Activated CD8-positive, alpha-beta T cell treated with anti-CD3 and anti-CD28 coated beads for 36 hours (primary cell): ENCODE data around the gene MIEN1. TPM values are rescaled to one million over a fixed set of nuclear protein-coding genes. Genes with fewer than 3 reads are reported as not detected.

ENCODE experiments used
- ATAC-seq: fragments of 200-7000 bp; cut with Tn5 transposase; one replicate; pipeline ENCODE4 v1.10.0; 2021; ENCODE audit warnings: mild to moderate bottlenecking, moderate library complexity
- CTCF ChIA-PET: fragments of 350-600 bp; sonication (Branson Sonifier 250); formaldehyde crosslinking; loops from one replicate; lab custom pipeline; 2021; ENCODE audit warnings: antibody characterized with exemption; lab: Charles Lee
- POLR2A ChIA-PET: fragments of 350-600 bp; sonication (Branson Sonifier 250); formaldehyde crosslinking; loops from one replicate; lab custom pipeline; 2021; ENCODE audit warnings: antibody characterized with exemption; lab: Charles Lee
- DNase-seq: peaks from one replicate; pipeline ENCODE4 v3.0.0-alpha.2; 2020
- H3K27ac Mint-ChIP-seq: one replicate; pipeline ENCODE4 v1.8.0; 2021; ENCODE audit warnings: mild to moderate bottlenecking, mixed read lengths
- H3K27me3 Mint-ChIP-seq: one replicate; pipeline ENCODE4 v1.8.0; 2021; ENCODE audit warnings: mixed read lengths
- H3K36me3 Mint-ChIP-seq: one replicate; pipeline ENCODE4 v1.8.0; 2021; ENCODE audit warnings: low read depth, mixed read lengths
- H3K4me1 Mint-ChIP-seq: one replicate; pipeline ENCODE4 v1.8.0; 2021; ENCODE audit warnings: low read depth, mixed read lengths
- H3K4me3 Mint-ChIP-seq: one replicate; pipeline ENCODE4 v1.8.0; 2021; ENCODE audit warnings: mild to moderate bottlenecking, moderate library complexity, mixed read lengths
- H3K9me3 Mint-ChIP-seq: one replicate; pipeline ENCODE4 v1.8.0; 2021; ENCODE audit warnings: mixed read lengths
- intact Hi-C: fragments of 100-400 bp; cut with micrococcal nuclease; formaldehyde crosslinking; loops from one replicate; pipeline ENCODE4 v1.10.0; 2022
- total RNA-seq, 2 experiments: library from RNA; stranded (reverse); gene quantifications; one replicate each; pipeline ENCODE4 v1.2.3, GENCODE V29; 2021
- TF ChIP-seq, protein P1 (sequence below): fragments of 200-600 bp; IDR thresholded peaks from one replicate; pipeline ENCODE4 v1.8.0; 2022; ENCODE audit warnings: antibody characterized with exemption, mild to moderate bottlenecking

MIEN1 gene
- total RNA-seq, 2 experiments from 2014 or later, result 32.5 to 34.0 TPM

DNA sequence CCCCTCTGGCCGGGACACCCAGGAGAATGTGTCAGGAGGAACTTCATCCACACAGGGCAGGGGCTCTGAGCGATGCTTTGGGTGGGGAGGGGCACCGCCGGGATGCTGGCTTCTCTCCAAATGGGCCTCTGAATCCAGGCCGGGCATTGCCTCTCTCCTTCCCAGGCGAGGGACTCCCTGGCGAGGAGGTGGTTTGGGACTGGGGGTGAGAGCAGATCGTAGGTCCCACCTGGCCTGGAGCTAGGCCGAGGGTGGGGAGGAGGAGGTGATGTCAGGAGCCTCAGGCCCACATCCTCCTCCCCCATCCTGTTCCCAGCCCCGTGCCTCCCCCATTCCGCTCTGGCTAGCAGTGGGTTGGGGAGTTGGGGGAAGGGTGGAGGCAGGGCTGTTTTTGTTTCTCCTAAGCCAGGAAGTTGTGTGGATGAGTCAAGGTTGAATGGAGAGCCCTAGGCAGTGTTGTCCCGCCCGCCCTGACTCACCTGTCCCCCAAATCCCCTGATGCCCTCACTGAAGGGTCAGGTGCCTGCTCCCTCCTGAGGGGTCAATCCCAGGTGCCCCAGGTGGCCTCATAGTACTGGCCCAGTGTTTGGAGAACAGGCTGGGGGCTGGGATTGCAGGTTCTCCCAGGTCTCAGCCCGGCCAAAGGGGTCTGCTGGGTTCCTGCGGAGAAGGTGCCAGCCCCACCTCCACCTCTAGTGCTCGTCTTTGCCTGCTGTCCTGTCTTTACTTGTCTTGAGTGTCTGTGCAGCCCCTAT, 10.2 kb upstream of the MIEN1 start:
- no peak overlapping the region for H3K4me3 Mint-ChIP-seq
- CTCF ChIA-PET, result no interaction called here

DNA sequence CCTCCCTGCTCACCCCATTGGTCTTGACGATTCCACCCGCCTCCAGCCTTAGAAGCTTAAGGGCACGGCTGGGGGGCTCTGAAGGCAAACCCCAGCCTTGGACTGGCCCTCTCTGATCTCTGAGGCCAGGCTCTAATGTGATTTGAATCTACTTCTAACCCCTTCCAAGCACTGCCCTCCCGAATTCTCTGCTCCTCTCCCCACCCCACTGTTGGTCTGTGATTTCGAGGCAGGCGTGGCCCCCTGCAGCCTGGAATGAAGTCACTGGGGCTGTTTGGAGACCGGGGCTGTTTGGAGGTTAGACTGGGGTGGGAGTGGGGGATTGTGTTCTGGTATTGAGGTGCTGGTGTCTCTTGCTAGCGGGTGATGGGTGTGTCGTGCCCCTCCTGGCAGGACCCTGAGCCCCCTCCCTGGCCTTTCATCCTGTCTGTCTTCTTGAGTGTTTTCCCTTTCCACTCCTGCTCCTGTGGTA, 9.6 kb upstream of the MIEN1 start:
- peaks cover 21% of the 10 kb centered on the region for H3K4me1 Mint-ChIP-seq
- no peak overlapping the region for H3K27ac Mint-ChIP-seq
- TF ChIP-seq, protein P1, sequence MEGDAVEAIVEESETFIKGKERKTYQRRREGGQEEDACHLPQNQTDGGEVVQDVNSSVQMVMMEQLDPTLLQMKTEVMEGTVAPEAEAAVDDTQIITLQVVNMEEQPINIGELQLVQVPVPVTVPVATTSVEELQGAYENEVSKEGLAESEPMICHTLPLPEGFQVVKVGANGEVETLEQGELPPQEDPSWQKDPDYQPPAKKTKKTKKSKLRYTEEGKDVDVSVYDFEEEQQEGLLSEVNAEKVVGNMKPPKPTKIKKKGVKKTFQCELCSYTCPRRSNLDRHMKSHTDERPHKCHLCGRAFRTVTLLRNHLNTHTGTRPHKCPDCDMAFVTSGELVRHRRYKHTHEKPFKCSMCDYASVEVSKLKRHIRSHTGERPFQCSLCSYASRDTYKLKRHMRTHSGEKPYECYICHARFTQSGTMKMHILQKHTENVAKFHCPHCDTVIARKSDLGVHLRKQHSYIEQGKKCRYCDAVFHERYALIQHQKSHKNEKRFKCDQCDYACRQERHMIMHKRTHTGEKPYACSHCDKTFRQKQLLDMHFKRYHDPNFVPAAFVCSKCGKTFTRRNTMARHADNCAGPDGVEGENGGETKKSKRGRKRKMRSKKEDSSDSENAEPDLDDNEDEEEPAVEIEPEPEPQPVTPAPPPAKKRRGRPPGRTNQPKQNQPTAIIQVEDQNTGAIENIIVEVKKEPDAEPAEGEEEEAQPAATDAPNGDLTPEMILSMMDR, result no peak
- intact Hi-C loops, result no loop called here
- ChIA-PET POLR2A (interaction anchor here (1.1 kb wide), 1 partner anchor 13 kb away, joined by 4 read pairs; no protein-coding TSS in a partner anchor), CTCF (no interaction called here)
- ATAC-seq (no peak), DNase-seq (no peak)
- no peaks in the 10 kb centered on the region for H3K36me3 Mint-ChIP-seq
- H3K4me3 Mint-ChIP-seq, result no peak overlapping the region
- no peaks in the 10 kb centered on the region for H3K9me3 Mint-ChIP-seq
- peaks cover 15% of the 10 kb centered on the region for H3K27me3 Mint-ChIP-seq

More for the DNA sequence above, 10.2 kb upstream of the MIEN1 start:
- DNase-seq (peak; percentile 28), ATAC-seq (no peak)
- H3K27me3 Mint-ChIP-seq, result peaks cover 15% of the 10 kb centered on the region
- peaks cover 21% of the 10 kb centered on the region for H3K4me1 Mint-ChIP-seq
- H3K9me3 Mint-ChIP-seq, result no peaks in the 10 kb centered on the region
- no peaks in the 10 kb centered on the region for H3K36me3 Mint-ChIP-seq
- intact Hi-C loops, result no loop called here
- H3K27ac Mint-ChIP-seq, result no peak overlapping the region
- POLR2A ChIA-PET, result interaction anchor here (1.1 kb wide), 1 partner anchor 13 kb away, joined by 4 read pairs; no protein-coding TSS in a partner anchor
- TF ChIP-seq, protein P1, result no peak

DNA sequence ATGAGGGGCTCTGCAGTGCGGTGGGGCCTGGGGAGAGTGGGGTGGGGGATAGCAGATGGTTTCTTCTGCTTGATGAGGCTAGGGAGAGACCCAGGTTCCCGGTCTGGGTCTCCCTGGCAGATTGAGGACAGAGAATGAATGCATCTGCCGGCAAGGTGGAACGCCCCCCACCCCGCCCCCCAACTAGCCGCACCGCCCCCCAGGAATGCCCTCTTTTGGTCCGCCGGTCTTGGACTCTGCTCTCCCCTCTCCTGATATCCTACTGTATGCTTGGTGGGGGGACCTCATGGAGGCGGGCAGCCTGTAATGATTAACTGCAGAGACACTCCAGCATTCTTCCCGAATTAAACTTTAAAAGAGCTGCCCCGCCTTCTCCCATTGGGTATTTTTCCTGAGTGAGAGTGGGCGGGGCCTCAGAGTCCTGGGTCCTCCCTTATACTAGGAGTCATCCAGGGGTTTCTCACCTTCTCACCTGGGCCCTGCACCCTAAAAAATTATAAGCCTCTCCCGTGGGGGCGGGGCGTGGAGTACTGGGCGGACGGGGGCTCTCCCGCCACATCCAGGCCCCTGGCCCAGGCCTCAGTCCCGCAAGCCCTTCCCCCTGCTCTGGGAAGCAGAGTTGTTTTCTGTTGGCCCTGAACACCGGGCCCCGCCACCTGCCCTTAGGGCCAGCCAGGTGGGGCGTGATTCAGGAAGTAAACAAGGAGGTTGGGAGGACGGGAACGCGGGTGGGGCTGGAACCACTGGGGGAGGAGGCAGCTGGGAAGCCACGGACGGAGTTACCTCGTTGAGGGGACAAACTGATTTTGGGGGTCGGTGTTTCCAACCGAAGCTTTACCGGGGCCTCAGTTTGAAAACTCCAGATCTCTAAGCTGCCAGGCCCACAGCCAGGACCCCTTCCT, 8.9 kb upstream of the MIEN1 start:
- Mint-ChIP-seq H3K9me3 (no peaks in the 10 kb centered on the region), H3K27ac (no peak overlapping the region), H3K4me3 (no peak overlapping the region), H3K36me3 (no peaks in the 10 kb centered on the region), H3K4me1 (peaks cover 21% of the 10 kb centered on the region), H3K27me3 (peaks cover 13% of the 10 kb centered on the region)
- intact Hi-C loops, result no loop called here
- peak; percentile 4 for ATAC-seq
- TF ChIP-seq, protein P1, result no peak
- CTCF ChIA-PET, result no interaction called here
- no peak for DNase-seq
- POLR2A ChIA-PET, result interaction anchor here (1.0 to 1.1 kb wide), 2 partner anchors 14 to 123 kb away, joined by 3 to 4 read pairs; no protein-coding TSS in a partner anchor

DNA sequence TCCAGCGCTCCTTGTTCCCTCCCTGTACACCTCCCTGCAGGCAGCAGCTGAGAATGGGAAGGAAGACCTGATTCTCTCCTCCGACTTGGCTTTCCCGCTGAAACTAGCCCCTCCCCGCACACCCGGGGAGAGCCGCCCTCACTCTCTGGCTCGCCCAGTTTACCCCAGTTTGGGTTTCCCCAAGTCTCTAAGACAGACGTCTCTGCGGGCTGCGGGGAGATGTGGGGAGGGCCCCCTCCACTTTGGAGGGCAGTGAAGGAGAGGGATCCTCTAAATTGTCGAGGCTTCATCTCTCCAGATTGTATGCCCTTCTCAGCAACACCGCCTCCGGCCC, 8.2 kb upstream of the MIEN1 start:
- peak overlapping the region; percentile 65 for H3K4me3 Mint-ChIP-seq
- ChIA-PET CTCF (no interaction called here), POLR2A (interaction anchor here (1.0 kb wide), 1 partner anchor 123 kb away, joined by 3 read pairs; no protein-coding TSS in a partner anchor)
- ATAC-seq (peak; percentile 95), DNase-seq (peak; percentile 80)
- H3K4me1 Mint-ChIP-seq, result peaks cover 21% of the 10 kb centered on the region
- peaks cover 13% of the 10 kb centered on the region for H3K27me3 Mint-ChIP-seq
- H3K27ac Mint-ChIP-seq, result no peak overlapping the region
- TF ChIP-seq, protein P1, result no peak
- no peaks in the 10 kb centered on the region for H3K36me3 Mint-ChIP-seq
- no peaks in the 10 kb centered on the region for H3K9me3 Mint-ChIP-seq
- intact Hi-C loops, result no loop called here
